MCF 10A (cell line): ENCODE measurements around the gene ACAP1. TPM values are rescaled to one million over a fixed set of nuclear protein-coding genes. Genes with fewer than 3 reads are reported as not detected.
"Not testable (repeated sequence)": the region's sequence is repeated elsewhere in the genome, so short reads cannot be mapped to it uniquely, and the experiment has no call there.

ENCODE experiments used
- BruUV-seq: library from RNA; stranded (reverse); fragments of 400-500 nt; replicated peaks from 2 replicates; lab custom pipeline; 2021; lab: Mats Ljungman, UMichigan
- CTCF ChIA-PET: fragments of 300-600 bp; sonication (Branson Sonifier 250); formaldehyde crosslinking; extraction: SDS; loops from one replicate; lab custom pipeline; 2021; ENCODE audit warnings: antibody characterized with exemption, inconsistent platforms; lab: Yijun Ruan, JAX
- POLR2A ChIA-PET: fragments of 300-600, 350-650 bp; sonication (Branson Sonifier 250); formaldehyde crosslinking; extraction: SDS; loops from one replicate; lab custom pipeline; 2020; ENCODE audit warnings: antibody characterized with exemption, inconsistent platforms; lab: Yijun Ruan, JAX
- DNase-seq: peaks from one replicate; pipeline ENCODE4 v3.0.0-alpha.2; 2018; ENCODE audit not compliant: unreplicated experiment
- H3K27ac Mint-ChIP-seq: one replicate; pipeline ENCODE4 v1.8.0; 2022; ENCODE audit warnings: mild to moderate bottlenecking, low read depth, mixed read lengths; ENCODE audit not compliant: unreplicated experiment
- H3K27me3 Mint-ChIP-seq: one replicate; pipeline ENCODE4 v1.8.0; 2022; ENCODE audit warnings: mixed read lengths; ENCODE audit not compliant: insufficient read depth, unreplicated experiment
- H3K36me3 Mint-ChIP-seq: one replicate; pipeline ENCODE4 v1.8.0; 2022; ENCODE audit warnings: mild to moderate bottlenecking, moderate library complexity, mixed read lengths; ENCODE audit not compliant: insufficient read depth, unreplicated experiment
- H3K4me1 Mint-ChIP-seq: one replicate; pipeline ENCODE4 v1.8.0; 2022; ENCODE audit warnings: mixed read lengths; ENCODE audit not compliant: insufficient read depth, unreplicated experiment
- H3K4me3 Mint-ChIP-seq: one replicate; pipeline ENCODE4 v1.8.0; 2022; ENCODE audit warnings: mild to moderate bottlenecking, moderate library complexity, mixed read lengths; ENCODE audit not compliant: unreplicated experiment
- H3K9me3 Mint-ChIP-seq: one replicate; pipeline ENCODE4 v1.8.0; 2022; ENCODE audit warnings: mixed read lengths; ENCODE audit not compliant: unreplicated experiment
- CTCF ChIP-seq: fragments of 200-600 bp; IDR thresholded peaks from one replicate; pipeline ENCODE4 v1.8.0; 2022; ENCODE audit warnings: antibody characterized with exemption, mild to moderate bottlenecking; ENCODE audit not compliant: unreplicated experiment
- intact Hi-C: fragments of 100-400 bp; cut with micrococcal nuclease; formaldehyde crosslinking; loops from 2 replicates; pipeline ENCODE4 v1.14.1; 2022
- total RNA-seq: library from RNA; stranded (reverse); gene quantifications from 2 replicates; pipeline ENCODE4 v1.2.3, GENCODE V29; 2022

ACAP1 gene
- total RNA-seq, 1 experiment from 2014 or later = 4.9 TPM

- no TSS peak for BruUV-seq
- no peaks in the 10 kb centered on the region for H3K9me3 Mint-ChIP-seq
- H3K36me3 Mint-ChIP-seq = no peaks in the 10 kb centered on the region
- intact Hi-C loops = no loop called here
- ChIA-PET CTCF (interaction anchor here (0.6 to 1.7 kb wide), 4 partner anchors 15 to 198 kb away, joined by 3 to 12 read pairs (median 4); no protein-coding TSS in a partner anchor), POLR2A (interaction anchor here (0.5 to 2.6 kb wide), 8 partner anchors 19 to 337 kb away, joined by 3 to 8 read pairs (median 3); partner anchors contain the start of genes TMEM102, TMEM256 and TNK1)
- no peak overlapping the region for H3K4me3 Mint-ChIP-seq
- no peak for DNase-seq
- no peak for TF ChIP-seq CTCF
- H3K27me3 Mint-ChIP-seq = no peaks in the 10 kb centered on the region
- H3K27ac Mint-ChIP-seq = no peak overlapping the region
- H3K4me1 Mint-ChIP-seq = peaks cover 7% of the 10 kb centered on the region
Measured at GRCh38 chr17:7361906-7362305, 25.6 kb downstream of the ACAP1 start.

- POLR2A ChIA-PET = interaction anchor here (0.7 kb wide), 1 partner anchor 40 kb away, joined by 3 read pairs; no protein-coding TSS in a partner anchor
- BruUV-seq = no TSS peak
- TF ChIP-seq CTCF = no peak
- Mint-ChIP-seq H3K4me3 (no peak overlapping the region), H3K4me1 (peaks cover 7% of the 10 kb centered on the region), H3K36me3 (no peaks in the 10 kb centered on the region), H3K9me3 (no peaks in the 10 kb centered on the region), H3K27ac (no peak overlapping the region), H3K27me3 (no peaks in the 10 kb centered on the region)
- peak; percentile 53 for DNase-seq
- intact Hi-C loops = no loop called here
- CTCF ChIA-PET = no interaction called here
Measured at GRCh38 chr17:7363311-7363710, 27.0 kb downstream of the ACAP1 start.

- H3K27ac Mint-ChIP-seq, H3K4me3 Mint-ChIP-seq, H3K27me3 Mint-ChIP-seq, intact Hi-C loops, BruUV-seq, H3K9me3 Mint-ChIP-seq, H3K4me1 Mint-ChIP-seq, DNase-seq, H3K36me3 Mint-ChIP-seq: not testable (repeated sequence)
- CTCF ChIA-PET = interaction anchor here (1.1 kb wide), 1 partner anchor 9 kb away, joined by 4 read pairs; no protein-coding TSS in a partner anchor
- POLR2A ChIA-PET = interaction anchor here (0.9 to 1.4 kb wide), 2 partner anchors 16 to 118 kb away, joined by 3 read pairs; partner anchors contain the start of genes POLR2A and TNK1
Measured at GRCh38 chr17:7365963-7366362, 29.6 kb downstream of the ACAP1 start.

- Mint-ChIP-seq H3K27ac (no peak overlapping the region), H3K4me3 (no peak overlapping the region), H3K4me1 (peaks cover 2% of the 10 kb centered on the region), H3K36me3 (no peaks in the 10 kb centered on the region), H3K9me3 (no peaks in the 10 kb centered on the region), H3K27me3 (no peaks in the 10 kb centered on the region)
- BruUV-seq = no TSS peak
- intact Hi-C loops = no loop called here
- no peak for DNase-seq
- ChIA-PET CTCF (no interaction called here), POLR2A (no interaction called here)
- no peak for TF ChIP-seq CTCF
Measured at GRCh38 chr17:7367083-7367482, 30.8 kb downstream of the ACAP1 start.
